ENCODE measurements around the gene MORC2.

MORC2 gene

DNA sequence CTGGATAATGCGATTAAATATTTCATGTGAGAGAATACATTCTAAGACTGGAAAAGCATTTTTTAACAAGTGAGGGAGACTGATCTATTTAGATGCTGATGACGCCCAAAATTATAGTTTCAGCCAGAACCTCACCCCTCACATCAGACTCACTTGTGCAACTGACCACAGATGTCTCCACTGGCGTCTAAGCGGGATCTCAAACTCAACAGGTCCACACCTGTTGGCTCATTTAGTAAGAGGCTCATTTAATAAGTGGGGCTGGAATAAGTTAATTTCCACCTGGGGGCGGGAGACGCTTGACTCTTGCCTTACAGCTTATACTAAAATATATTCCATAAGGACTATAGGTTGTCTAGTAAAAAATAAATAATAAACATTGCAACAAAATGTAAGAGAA lies 47.5 kb downstream of the MORC2 start:
- no peak for DNase-seq (ENCODE audit: low read depth in 2 of 2)

DNA sequence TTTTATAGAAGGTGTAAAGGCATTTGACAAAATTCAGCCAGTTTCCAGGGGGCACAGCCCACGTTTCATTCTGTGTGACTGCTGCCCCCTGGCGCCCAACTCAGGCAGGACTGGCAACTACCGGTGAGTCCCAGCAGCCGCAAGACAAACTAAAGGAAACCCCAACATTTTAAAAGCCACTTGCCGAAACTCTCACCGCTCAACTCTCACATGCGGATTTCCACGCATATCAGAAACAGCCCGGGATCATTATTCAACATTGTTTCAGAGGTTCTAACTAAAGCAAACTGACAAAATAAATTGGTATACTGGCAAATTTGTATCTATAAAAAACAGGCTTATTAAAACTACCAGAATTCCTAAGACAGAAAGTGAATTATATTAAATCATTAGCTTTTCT lies 48.2 kb downstream of the MORC2 start:
- DNase-seq (ENCODE audit: low read depth in 2 of 2): peak; percentile 19 to 32

DNA sequence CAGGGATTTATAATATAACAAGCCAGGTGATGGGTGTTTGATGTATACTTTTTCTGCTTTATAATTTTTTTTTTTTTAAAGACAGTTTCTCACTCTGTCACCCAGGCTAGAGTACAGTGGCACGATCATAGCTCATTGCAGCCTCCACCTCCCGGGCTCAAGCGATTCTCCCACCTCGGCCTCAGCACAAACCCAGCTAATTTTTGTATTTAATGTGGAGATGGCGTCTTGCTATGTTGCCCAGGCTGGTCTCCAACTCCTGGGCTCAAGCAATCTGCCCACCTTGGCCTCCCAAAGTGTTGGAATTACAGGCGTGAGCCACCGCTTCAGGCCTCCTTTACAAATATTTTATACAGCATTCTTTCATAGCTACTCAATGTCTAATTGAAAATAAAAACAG lies 48.6 kb downstream of the MORC2 start:
- no peak for DNase-seq (ENCODE audit: low read depth in 2 of 2)

DNA sequence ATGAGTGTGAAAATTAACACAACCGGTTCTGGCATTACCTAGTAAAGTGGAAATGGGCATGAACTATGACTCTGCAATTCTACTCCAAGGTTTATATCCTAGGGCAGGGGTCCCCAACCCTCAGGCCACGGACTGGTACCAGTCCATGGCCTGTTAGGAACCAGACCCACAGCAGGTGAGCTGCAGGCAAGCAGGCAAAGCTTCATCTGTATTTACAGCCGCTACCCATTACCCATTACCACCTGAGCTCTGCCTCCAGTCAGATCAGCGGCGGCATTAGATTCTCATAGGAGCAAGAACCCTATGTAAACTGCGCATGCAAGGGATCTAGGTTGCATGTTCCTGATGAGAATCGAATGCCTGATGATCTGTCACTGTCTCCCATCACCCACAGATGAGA lies 49.8 kb downstream of the MORC2 start:
- DNase-seq (ENCODE audit: low read depth in 2 of 2): no peak

DNA sequence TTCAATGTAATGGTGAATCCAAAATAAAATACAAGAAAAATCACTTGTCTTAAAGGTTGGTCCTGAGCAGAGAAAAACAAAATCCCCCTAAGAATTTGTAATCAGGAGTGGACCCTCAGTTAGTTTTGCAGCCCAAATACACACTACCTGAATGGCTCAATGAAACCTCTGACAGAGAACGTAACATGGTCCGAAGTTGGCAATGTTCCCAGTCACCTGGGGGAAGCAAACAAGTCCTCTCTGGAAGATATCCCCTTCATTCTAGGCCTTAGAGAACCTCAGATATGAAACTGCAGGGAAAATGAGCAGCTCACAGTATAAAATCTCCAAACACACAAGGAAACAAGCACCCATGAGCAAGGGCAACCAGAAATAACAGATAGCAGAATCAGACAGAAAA lies 58.2 kb downstream of the MORC2 start:
- DNase-seq (ENCODE audit: low read depth in 2 of 2): no peak

DNA sequence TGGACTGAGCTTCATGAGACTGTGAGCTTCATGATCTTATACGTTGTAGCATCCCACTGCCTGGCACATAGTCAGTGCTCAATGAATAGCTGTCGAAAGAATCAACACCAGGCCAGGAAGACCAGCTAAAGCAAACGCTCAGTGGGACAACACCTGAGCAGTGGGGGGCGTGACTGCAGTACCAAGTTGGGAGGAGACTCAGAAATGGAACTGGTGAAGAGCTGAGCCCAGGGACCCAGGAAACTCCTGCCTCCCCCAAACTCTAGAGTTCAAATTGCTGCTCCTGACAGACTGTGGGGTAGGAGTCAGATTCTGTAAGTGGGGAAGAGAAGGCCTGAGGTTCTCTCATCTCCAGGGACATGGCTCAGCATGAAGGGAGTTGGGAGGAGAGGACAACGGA lies 59.3 kb downstream of the MORC2 start:
- no peak for DNase-seq (ENCODE audit: low read depth in 2 of 2)

DNA sequence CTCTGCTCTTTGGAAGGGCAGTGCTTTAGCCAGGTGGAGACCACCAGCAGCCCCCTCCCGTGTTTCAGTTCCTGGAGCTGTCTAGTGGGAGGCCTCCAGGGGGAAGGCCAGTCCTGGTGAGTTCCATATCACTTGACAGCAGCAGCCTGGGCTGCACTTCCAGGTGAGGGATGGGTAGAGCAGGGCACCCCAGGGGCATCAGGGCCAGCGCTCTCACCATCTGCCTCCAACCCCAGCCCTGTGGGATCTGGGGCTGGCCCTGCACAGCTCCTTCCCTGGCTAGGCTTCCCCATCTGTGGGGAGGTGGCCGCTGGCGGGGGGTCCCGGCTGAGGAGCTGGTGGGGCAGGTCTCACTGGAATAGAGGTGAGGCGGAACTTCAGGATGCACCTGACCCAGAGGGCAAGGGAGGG lies 60.5 kb downstream of the MORC2 start:
- DNase-seq (ENCODE audit: low read depth in 2 of 2): no peak

DNA sequence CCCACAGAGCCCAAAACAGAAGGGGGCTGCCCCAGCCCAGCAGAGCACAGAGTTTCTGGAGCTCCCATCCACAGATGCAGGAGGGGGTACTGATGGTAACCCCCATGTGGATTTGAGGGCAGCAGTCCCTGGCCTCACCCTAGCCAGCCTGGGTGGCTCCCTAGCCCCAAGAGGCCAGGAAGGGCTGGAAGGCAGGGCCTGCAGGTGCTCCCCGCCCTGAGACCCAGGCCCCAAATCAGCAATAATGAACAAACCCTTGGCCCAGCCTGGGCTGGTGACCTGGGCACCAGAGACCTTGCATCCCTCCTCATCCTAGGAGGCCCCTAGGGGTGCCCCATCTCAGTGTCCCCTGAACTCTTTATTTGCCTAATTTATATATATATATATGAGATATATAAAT lies 61.6 kb downstream of the MORC2 start:
- DNase-seq (ENCODE audit: low read depth in 2 of 2): no peak

DNA sequence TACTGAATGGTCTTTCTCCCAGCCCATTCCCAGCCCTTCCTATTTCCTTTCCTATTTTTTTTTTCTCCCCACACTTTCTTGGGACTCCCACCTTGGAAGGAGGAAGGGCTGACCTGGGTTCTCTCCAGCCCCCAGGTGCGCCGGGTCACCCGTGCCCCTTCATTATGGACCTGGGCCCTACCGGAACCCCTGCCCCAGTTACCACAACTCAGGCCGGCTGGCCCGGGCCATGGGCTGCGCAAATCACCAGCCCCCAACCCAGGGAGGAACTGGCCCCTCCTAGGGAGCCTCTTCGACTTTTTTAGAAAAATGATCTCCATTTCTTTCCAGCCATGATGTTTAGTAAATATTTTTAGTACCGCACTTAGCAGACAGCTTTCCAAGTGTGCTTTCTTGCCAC lies 62.2 kb downstream of the MORC2 start:
- DNase-seq (ENCODE audit: low read depth in 2 of 2): no peak

DNA sequence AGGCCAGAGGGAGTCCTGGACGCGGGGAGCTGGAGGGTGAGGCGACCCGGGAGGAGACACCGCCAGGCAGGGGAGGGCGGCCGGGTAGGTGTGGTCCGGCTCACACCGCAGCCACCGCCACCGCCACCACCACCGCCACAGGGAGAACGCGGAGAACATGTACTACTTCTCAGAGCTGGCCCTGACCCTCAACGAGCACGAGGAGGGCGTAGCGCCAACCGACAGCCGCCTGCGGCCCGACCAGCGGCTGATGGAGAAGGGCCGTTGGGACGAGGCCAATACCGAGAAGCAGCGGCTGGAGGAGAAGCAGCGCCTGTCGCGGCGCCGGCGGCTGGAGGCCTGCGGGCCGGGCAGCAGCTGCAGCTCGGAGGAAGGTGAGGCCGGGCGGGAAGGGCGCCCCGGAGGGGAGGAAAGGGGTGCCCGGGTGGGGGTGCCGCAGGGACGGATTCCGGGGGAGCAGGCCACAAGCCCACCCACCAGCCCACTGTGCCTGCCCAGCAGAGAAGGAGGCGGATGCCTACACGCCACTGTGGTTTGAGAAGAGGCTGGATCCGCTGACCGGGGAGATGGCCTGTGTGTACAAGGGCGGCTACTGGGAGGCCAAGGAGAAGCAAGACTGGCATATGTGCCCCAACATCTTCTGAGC lies 62.8 kb downstream of the MORC2 start:
- DNase-seq (ENCODE audit: low read depth in 2 of 2): no peak

DNA sequence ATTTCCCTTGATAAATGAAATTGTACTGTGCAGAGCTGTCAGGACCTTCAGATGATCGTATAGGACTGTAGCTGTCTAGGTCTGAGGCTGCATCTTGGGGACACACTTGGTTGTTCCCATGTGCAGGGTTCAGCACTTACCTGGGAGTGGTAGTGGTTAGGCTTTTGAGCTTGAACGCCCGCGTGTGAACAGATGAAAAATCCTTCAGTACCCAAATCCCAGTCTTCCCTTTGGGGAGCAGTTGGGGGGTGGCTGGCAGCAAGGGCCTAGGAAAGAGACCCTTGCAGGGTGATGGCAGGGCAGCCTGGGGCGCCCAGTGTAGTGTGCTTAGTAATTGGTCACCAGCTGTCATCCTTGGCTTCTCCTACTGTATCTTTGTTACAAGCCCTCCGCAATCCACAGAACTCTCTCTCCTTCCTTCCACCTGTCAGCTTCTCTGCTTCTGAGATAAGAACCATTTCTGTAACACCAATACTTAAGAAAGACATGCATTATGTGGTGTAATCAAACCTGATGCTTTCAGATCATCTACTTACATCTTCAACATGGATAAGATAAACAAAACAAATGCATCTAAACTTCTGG lies 64.6 kb downstream of the MORC2 start:
- no peak for DNase-seq (ENCODE audit: low read depth in 2 of 2)

DNA sequence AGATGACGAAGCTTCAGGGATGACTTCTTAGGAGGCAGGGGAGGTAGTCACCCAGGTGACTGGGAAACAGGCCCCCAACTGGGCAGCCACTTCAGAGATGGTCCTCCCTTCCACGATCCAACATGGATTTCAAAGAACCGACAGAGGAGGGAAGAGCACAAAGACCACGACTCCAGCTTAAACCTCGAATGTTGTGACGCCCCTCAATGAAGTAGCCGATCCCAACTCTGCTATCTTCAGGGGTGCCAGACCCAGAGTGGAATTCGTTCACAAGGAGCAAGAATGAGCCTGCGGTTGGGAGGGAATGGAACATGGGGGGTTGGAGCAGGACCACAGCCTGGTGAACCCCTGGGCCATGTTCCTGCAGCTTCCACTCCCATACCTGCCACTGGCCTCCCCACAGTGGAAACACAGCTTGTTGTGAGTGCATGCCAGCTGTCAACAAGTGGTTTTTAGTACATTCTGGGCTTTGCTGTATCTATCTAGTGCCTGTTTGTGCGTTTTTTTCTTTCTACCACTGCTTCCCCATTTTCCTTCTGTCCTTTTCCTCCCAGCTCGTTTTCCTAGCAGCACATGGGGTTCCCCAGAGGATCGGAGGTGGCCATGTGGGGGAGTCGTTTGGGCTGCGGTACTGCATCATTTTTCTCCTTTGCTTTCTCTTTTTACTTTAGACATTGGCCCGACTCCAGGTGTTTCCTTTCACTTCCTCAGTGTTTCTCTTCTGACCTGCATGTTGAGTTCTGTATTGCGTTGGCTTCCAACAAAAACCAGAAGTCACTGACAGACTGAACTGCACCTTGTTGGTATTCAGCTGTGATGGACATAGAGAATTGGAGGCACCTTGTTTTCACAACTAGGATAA lies 65.8 kb downstream of the MORC2 start:
- DNase-seq (ENCODE audit: low read depth in 2 of 2): no peak

DNA sequence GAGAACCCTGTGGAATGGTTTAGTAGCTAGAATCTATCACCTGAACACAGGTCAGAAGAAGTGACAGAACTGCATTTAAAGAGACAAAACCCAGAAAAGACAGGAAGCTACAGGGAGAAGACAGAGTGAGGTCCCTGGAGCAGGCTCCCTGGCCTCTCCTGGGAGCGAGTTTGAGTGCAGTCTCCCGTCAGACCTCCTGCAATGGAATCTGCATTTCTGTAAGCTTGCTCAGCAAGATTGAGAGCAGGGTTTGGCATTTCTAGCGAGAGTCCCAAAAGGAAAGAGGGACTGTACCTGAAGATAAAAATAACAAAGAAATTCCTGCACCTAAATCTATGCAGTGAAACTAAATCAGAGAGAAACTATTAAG lies 74.2 kb downstream of the MORC2 start:
- no peak for DNase-seq (ENCODE audit: low read depth in 2 of 2)

DNA sequence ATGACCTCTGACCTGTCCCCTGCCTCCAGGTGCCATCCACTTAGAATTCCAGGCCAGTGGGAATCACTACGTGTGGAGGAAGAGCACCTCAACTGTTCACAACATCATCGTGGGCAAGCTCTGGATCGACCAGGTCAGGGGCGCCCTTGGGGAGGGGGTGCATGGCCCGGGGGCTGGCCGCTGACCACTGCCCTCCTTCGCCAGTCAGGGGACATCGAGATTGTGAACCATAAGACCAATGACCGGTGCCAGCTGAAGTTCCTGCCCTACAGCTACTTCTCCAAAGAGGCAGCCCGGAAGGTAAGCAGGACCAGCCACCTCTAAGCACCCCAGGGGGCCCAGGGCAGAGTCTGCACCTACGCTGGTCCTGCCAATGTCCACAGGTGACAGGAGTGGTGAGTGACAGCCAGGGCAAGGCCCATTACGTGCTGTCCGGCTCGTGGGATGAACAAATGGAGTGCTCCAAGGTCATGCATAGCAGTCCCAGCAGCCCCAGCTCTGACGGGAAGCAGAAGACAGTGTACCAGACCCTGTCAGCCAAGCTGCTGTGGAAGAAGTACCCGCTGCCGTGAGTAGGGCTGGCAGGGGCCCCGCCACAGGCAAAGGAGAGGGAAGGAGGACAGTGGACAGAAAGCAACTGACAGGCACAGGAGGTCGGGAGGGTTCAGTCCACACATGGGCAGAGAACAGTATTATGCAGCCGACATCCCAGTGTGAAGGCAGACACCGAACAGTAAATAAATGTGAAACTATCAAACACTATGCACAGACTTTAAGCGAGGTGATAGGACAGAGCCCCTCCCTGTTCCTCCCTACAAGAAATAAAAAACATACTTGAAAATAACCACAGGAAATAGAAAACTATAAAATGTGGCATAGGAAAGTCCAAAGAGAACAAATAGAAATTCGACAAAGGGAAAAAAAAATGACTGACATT lies 74.9 kb downstream of the MORC2 start:
- no peak for DNase-seq (ENCODE audit: low read depth in 2 of 2)

DNA sequence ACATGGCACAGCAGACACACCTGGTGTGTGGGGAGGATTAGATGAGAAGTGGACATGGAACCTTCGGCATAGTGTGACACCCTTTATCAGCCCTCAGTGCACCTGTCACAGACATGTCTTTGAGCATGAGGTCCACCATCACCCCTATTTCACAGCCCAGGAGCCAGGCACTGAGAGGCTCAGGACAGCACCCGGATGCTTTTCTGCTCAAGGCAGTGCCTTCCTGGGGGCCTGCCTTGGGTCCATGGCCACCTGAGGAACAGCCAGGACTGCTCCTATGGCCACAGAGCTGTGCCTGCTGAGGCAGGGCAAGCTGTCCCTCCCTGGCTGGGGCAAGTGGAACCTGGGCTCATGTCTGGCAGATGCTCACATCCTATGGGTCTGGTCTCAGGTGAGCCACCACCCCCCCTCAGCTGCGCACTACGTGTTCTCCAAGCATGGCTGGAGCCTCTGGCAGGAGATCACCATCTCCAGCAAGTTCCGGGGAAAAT lies 75.8 kb downstream of the MORC2 start:
- DNase-seq (ENCODE audit: low read depth in 2 of 2): no peak

DNA sequence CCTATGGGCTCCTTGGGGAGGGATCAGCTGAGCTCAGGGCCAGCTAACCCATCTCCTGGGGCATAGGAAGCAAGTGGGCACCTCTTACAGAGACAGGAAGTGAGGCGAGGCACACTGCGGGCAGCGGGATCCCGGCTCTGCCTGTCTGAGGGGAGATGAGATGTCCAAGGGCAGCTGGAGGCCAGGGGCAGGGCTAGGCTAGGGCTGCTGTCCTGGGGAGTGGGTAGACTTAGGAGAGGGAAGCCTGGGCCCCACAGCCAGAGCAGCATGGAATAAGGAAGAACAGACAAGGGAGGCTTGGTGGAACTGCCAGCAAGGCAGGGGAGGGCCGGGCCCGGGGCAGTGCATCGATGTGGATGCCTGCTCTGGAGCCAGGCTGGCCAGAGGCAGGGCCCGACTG lies 76.3 kb downstream of the MORC2 start:
- no peak for DNase-seq (ENCODE audit: low read depth in 2 of 2)

DNA sequence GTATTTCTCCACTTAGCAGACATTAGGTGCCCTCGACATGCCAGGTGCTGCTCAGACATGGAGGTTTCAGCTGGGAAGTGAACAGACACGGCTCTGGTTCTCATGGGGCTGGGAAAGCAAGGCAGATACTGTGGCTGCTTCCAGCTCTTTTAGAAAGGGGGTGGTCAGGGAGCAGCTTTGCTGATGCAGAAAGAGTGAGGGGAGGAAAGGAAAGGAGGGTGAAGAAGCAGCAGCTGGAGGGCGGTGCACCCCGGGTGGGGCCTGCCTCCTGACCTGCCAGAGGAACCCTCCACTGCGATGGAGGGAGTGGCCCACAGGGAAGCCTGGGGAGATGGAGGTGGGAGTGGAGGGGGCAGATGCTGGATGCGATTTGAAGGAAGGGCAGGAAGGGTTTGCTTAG lies 76.8 kb downstream of the MORC2 start:
- no peak for DNase-seq (ENCODE audit: low read depth in 2 of 2)

DNA sequence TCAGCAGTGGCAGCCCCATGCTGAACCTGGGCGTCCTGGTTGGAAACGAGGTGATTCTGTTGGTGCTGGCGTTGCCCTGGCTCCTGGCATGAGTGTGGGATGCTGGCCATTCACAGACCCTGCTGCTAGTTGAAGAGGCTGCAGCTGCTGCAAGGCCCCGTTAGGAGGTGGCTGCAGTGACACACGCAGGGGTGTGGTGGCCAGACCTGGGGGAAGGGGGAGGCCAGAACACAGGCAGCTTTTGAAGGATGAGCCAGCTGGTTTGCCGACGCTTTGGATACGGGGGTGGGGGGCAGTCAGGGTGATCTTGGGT lies 77.2 kb downstream of the MORC2 start:
- DNase-seq (ENCODE audit: low read depth in 2 of 2): no peak

DNA sequence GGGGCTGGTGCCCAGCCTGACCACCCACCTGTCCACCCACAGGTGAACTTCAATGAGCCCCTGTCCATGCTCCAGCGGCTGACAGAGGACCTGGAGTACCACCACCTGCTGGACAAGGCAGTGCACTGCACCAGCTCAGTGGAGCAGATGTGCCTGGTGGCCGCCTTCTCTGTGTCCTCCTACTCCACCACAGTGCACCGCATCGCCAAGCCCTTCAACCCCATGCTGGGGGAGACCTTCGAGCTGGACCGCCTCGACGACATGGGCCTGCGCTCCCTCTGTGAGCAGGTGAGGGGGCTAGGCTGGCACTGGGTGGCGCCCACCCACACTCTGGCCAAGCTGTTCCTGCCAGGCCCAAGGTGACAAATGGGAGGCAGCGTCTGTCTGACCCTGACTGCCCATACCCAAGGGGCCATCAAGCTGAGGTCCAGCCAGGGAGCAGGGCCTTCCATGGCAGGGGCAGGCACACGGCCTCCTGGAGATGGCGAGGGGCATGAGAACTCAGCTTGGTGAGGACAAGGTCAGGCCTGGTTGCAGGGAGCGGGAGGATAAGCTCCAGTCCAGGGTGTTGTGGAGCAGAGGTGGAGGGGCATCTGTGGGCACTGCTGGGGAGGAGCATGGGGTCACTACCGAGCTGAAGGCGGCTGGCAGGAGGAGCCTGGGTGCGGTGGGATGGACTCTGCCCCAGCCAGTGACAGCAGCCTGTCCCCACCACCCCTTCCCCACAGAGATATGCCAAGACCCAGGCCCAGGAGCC lies 77.7 kb downstream of the MORC2 start:
- DNase-seq (ENCODE audit: low read depth in 2 of 2): no peak

DNA sequence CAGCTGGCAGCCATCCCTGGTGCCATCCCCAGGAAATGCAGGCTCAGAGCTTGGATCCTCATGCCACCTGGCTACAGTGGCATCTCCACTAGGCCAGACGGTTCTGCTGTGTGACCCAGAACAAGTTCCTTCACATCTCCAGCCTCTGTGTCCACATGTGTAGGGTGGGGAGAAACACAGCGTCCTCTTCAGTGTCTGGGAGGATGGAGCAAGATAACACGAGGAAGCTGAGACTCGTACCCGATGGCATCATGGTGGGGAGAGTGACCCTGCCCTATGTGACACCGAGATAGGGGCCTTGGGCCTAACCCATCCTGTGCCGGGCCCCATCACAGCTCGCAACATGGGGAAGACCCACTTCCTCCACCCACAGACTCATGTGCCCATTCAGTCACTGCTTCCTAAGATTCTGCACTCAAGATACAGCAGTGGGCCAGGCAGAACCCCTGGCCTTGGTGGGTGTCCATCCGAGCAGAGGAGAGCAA lies 78.5 kb downstream of the MORC2 start:
- no peak for DNase-seq (ENCODE audit: low read depth in 2 of 2)
